HepG2 (cell line): ENCODE measurements around the gene CDKL5. TPM values are rescaled to one million over a fixed set of nuclear protein-coding genes. Genes with fewer than 3 reads are reported as not detected.
A peak's percentile ranks its signal among the peaks of the same experiment; 100 is the strongest.

Source experiments
- CHCHD3 ChIP-seq: sonication (generic); formaldehyde crosslinking; IDR thresholded peaks from 2 replicates; pipeline ENCODE4 v1.8.0; 2022; ENCODE audit warnings: mild to moderate bottlenecking, missing genetic modification reagents, moderate library complexity
- CREB1 ChIP-seq, 2 experiments: fragments of 450-650 bp in 1 of 2; IDR thresholded peaks; 2 replicates each; pipeline ENCODE4 v1.6.1; 2016 to 2017; ENCODE audit warnings: control low read depth in 1 of 2, mild to moderate bottlenecking in 1 of 2, missing compliant biosample characterization in 1 of 2, missing genetic modification characterization in 1 of 2
- FOXK1 ChIP-seq: sonication (generic); formaldehyde crosslinking; IDR thresholded peaks from 2 replicates; pipeline ENCODE4 v1.4.0; 2020; ENCODE audit warnings: low read depth, missing genetic modification reagents, borderline replicate concordance
- GABPA ChIP-seq, 2 experiments: IDR thresholded peaks; 2 replicates each; pipeline ENCODE4 v1.6.1; 2011 to 2016; ENCODE audit warnings: low read depth in 2 of 2, low read length in 1 of 2, missing biosample characterization in 1 of 2, missing genetic modification characterization in 1 of 2
- HDAC1 ChIP-seq: sonication (generic); formaldehyde crosslinking; IDR thresholded peaks from 2 replicates; pipeline ENCODE4 v1.5.1; 2020; ENCODE audit warnings: mild to moderate bottlenecking, missing genetic modification reagents
- KAT7 ChIP-seq: IDR thresholded peaks from 2 replicates; pipeline ENCODE4 v1.6.1; 2018; ENCODE audit warnings: borderline replicate concordance, missing compliant biosample characterization
- KDM6A ChIP-seq: IDR thresholded peaks from 2 replicates; pipeline ENCODE4 v1.6.1; 2016; ENCODE audit warnings: low read depth
- MAZ ChIP-seq, 2 experiments: sonication (generic) in 1 of 2; formaldehyde crosslinking in 1 of 2; IDR thresholded peaks; 2 replicates each; pipeline versions ENCODE4 v1.5.0 to v1.6.1; 2012 to 2020; ENCODE audit warnings: low read depth in 2 of 2, mild to moderate bottlenecking in 2 of 2, borderline replicate concordance in 1 of 2, improper control_type of control experiment in 1 of 2, low read length in 1 of 2, missing genetic modification reagents in 1 of 2, moderate library complexity in 1 of 2
- NKX3-1 ChIP-seq: sonication (generic); formaldehyde crosslinking; IDR thresholded peaks from 2 replicates; pipeline ENCODE4 v1.5.0; 2020; ENCODE audit warnings: missing genetic modification reagents
- PATZ1 ChIP-seq: sonication (generic); formaldehyde crosslinking; IDR thresholded peaks from 2 replicates; pipeline ENCODE4 v1.4.0; 2020; ENCODE audit warnings: missing genetic modification reagents
- PHF20 ChIP-seq: sonication (generic); formaldehyde crosslinking; IDR thresholded peaks from 2 replicates; pipeline ENCODE4 v1.5.0; 2020; ENCODE audit warnings: mild to moderate bottlenecking, missing genetic modification reagents
- PHF8 ChIP-seq: sonication (generic); formaldehyde crosslinking; IDR thresholded peaks from 2 replicates; pipeline ENCODE4 v1.5.0; 2020; ENCODE audit warnings: missing genetic modification reagents
- RBFOX2 ChIP-seq: fragments of 200-400 bp; formaldehyde crosslinking; IDR thresholded peaks from 2 replicates; pipeline ENCODE4 v1.6.1; 2017; ENCODE audit warnings: low read depth, mild to moderate bottlenecking, low read length
- RBM22 ChIP-seq: fragments of 200-400 bp; formaldehyde crosslinking; optimal IDR thresholded peaks from 2 replicates; pipeline ENCODE3; 2017; ENCODE audit warnings: mild to moderate bottlenecking, low read length, moderate library complexity
- YY1 ChIP-seq: IDR thresholded peaks from 2 replicates; pipeline ENCODE4 v1.6.1; 2011; ENCODE audit warnings: low read length, low read depth, moderate library complexity, mild to moderate bottlenecking; ENCODE audit not compliant: insufficient read depth, insufficient replicate concordance
- ZBTB42 ChIP-seq: sonication (generic); formaldehyde crosslinking; IDR thresholded peaks from 2 replicates; pipeline ENCODE4 v1.5.0; 2020; ENCODE audit warnings: mild to moderate bottlenecking, missing genetic modification reagents
- ZBTB8A ChIP-seq: sonication (generic); formaldehyde crosslinking; IDR thresholded peaks from 2 replicates; pipeline ENCODE4 v1.4.0; 2020; ENCODE audit warnings: mild to moderate bottlenecking, low read depth, missing genetic modification reagents, borderline replicate concordance
- ZEB1 ChIP-seq: IDR thresholded peaks from 2 replicates; pipeline ENCODE4 v1.6.1; 2012; ENCODE audit warnings: mild to moderate bottlenecking, low read depth, inconsistent platforms; ENCODE audit not compliant: insufficient replicate concordance
- ZFY ChIP-seq: sonication (generic); formaldehyde crosslinking; IDR thresholded peaks from 2 replicates; pipeline ENCODE4 v1.4.0; 2020; ENCODE audit warnings: missing genetic modification reagents
- ZNF24 ChIP-seq: fragments of 450-650 bp; IDR thresholded peaks from 2 replicates; pipeline ENCODE4 v1.6.1; 2017; ENCODE audit warnings: antibody characterized with exemption, mild to moderate bottlenecking
- ZNF362 ChIP-seq: sonication (generic); formaldehyde crosslinking; IDR thresholded peaks from 2 replicates; pipeline ENCODE4 v1.4.0; 2020; ENCODE audit warnings: missing genetic modification reagents, mild to moderate bottlenecking, borderline replicate concordance
- ZNF567 ChIP-seq: sonication (generic); formaldehyde crosslinking; IDR thresholded peaks from 2 replicates; pipeline ENCODE4 v1.8.1; 2023; ENCODE audit warnings: mild to moderate bottlenecking, missing genetic modification reagents, borderline replicate concordance
- ZNF678 ChIP-seq: sonication (generic); formaldehyde crosslinking; IDR thresholded peaks from 2 replicates; pipeline ENCODE4 v1.4.0; 2020; ENCODE audit warnings: mild to moderate bottlenecking, missing genetic modification reagents
- ZNF792 ChIP-seq: IDR thresholded peaks from 2 replicates; pipeline ENCODE4 v1.6.1; 2016
- ZSCAN9 ChIP-seq: IDR thresholded peaks from 2 replicates; pipeline ENCODE4 v1.6.1; 2016; ENCODE audit warnings: borderline replicate concordance
- polyA plus RNA-seq, 8 experiments: library from polyadenylated mRNA; depleted of rRNA in 3 of 8; stranded (reverse) in 7 of 8; unstranded in 1 of 8; fragments of >200 nt; fragmentation: Illumina TruSeq in 4 of 8; extraction: Trizol in 4 of 8; gene quantifications; 2 replicates each; pipeline versions ENCODE4 v1.2.1 to v1.2.3, GENCODE V29; 2011 to 2016; ENCODE audit warnings: low read depth in 4 of 8, missing spikeins in 1 of 8, mixed read lengths in 1 of 8; ENCODE audit not compliant: insufficient read depth in 1 of 8
- total RNA-seq, 5 experiments: library from RNA; depleted of rRNA; stranded (reverse); fragments of >200 nt; fragmentation: Illumina TruSeq; extraction: Trizol; gene quantifications; 2 replicates each; pipeline ENCODE4 v1.2.3, GENCODE V29; 2016; ENCODE audit warnings: low read depth in 1 of 5
- TF ChIP-seq, protein P1 (sequence below): IDR thresholded peaks from 2 replicates; pipeline ENCODE4 v1.6.1; 2016; ENCODE audit warnings: mild to moderate bottlenecking, missing biosample characterization, missing genetic modification reagents

Gene CDKL5
- total and polyA plus RNA-seq, 2 of the 13 experiments (the other 11 are each of a cell fraction or from before 2014, with no cell fraction given), result 2.8 to 7.0 TPM

DNA sequence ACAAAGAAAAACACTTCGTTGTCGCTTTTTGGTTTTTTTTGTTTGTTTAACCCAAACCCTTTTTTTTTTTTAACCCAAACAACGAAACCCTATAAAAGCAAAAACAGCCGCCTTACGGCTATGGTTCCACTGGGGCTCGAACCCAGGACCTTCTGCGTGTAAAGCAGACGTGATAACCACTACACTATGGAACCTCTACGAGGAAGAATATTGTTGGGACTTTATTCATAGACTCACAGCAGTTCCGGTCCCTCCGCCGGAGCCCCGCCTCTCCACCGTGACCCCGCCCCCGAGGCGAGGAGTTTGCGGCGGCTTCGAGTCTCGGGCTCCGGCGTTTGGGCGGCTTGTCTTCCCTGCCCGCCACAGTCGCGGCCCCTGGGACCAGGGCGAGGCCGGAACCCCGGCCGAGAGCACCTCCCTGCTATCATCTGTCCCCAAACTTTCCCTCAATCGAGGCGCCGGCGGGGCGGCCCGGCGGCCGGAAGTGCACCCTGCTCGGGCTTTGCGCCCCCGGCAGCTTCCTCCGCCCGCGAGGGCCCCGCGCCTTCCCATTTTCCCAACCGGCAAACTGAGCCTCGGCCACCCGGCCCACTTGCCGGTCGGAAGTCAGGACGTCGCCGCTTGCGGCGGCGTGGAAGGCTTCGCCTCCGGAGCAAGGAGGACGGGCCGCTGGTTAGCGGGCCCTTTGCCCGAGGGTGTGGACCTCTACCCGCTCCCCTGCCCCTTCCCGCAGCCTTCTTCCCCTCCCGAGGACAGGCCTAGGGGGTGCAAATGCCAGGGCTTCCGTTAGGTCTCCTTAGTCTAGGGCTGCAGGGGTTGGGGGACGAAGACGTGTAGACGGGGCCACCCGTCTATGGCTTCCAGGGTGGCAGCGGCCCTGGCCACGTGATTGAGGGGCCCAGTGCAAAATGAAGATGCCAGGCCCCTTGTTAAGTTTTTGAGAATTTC lies 249.7 kb downstream of the CDKL5 start (continued):
- TF ChIP-seq PATZ1 (CRISPR knock-in tag) (no peak), ZBTB42 (CRISPR knock-in tag) (no peak), RBFOX2 (peak; percentile 66; the same call in 1 of the 2 replicates), NKX3-1 (CRISPR knock-in tag) (no peak), ZNF362 (CRISPR knock-in tag) (peak; percentile 69; the same call in 1 of the 2 replicates), GABPA (IDR thresholded peaks at IDR 0.05; ENCODE audit: low read depth, low read length) (peak; percentile 55), GABPA (CRISPR knock-in tag; IDR thresholded peaks at IDR 0.05; ENCODE audit: low read depth) (no peak; the same call in 1 of the 2 replicates), ZBTB8A (CRISPR knock-in tag) (no peak), ZNF792 (0 out of 2 replicates have a peak, but pooled peaks have one; percentile 29), ZEB1 (peak; percentile 38), ZNF567 (CRISPR knock-in tag) (no peak), MAZ (IDR thresholded peaks at IDR 0.05; ENCODE audit: borderline replicate concordance, low read depth, low read length) (no peak), MAZ (CRISPR knock-in tag; IDR thresholded peaks at IDR 0.05; ENCODE audit: low read depth) (peak; percentile 64; the same call in 1 of the 2 replicates), YY1 (peak; percentile 4), ZFY (CRISPR knock-in tag) (peak; percentile 50; the same call in 1 of the 2 replicates), KAT7 (CRISPR knock-in tag) (no peak), PHF20 (CRISPR knock-in tag) (peak; percentile 36), RBM22 (peak; percentile 76), PHF8 (CRISPR knock-in tag) (peak; percentile 55), CHCHD3 (CRISPR knock-in tag) (no peak), CREB1 (IDR thresholded peaks at IDR 0.05) (no peak), CREB1 (CRISPR knock-in tag; IDR thresholded peaks at IDR 0.05) (no peak), ZNF24 (peak; percentile 98), ZNF678 (CRISPR knock-in tag) (no peak), HDAC1 (CRISPR knock-in tag) (peak; percentile 47), ZSCAN9 (CRISPR knock-in tag) (0 out of 2 replicates have a peak, but pooled peaks have one; percentile 31), KDM6A (CRISPR knock-in tag) (no peak), FOXK1 (CRISPR knock-in tag) (peak; percentile 54; the same call in 1 of the 2 replicates)
- TF ChIP-seq, protein P1, sequence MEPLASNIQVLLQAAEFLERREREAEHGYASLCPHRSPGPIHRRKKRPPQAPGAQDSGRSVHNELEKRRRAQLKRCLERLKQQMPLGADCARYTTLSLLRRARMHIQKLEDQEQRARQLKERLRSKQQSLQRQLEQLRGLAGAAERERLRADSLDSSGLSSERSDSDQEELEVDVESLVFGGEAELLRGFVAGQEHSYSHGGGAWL, result peak; percentile 44; the same call in 1 of the 2 replicates
